HG03342 (cell line): ENCODE data around the gene B3GNT2.
A peak's percentile ranks its signal among the peaks of the same experiment; 100 is the strongest.
"Not testable (repeated sequence)": the region's sequence is repeated elsewhere in the genome, so short reads cannot be mapped to it uniquely, and the experiment has no call there.

Source experiments
- ATAC-seq: cut with Tn5 transposase; IDR thresholded peaks from one replicate; pipeline ENCODE4 v1.9.1; 2021; ENCODE audit warnings: mild to moderate bottlenecking, moderate library complexity; ENCODE audit not compliant: unreplicated experiment

Gene B3GNT2

DNA sequence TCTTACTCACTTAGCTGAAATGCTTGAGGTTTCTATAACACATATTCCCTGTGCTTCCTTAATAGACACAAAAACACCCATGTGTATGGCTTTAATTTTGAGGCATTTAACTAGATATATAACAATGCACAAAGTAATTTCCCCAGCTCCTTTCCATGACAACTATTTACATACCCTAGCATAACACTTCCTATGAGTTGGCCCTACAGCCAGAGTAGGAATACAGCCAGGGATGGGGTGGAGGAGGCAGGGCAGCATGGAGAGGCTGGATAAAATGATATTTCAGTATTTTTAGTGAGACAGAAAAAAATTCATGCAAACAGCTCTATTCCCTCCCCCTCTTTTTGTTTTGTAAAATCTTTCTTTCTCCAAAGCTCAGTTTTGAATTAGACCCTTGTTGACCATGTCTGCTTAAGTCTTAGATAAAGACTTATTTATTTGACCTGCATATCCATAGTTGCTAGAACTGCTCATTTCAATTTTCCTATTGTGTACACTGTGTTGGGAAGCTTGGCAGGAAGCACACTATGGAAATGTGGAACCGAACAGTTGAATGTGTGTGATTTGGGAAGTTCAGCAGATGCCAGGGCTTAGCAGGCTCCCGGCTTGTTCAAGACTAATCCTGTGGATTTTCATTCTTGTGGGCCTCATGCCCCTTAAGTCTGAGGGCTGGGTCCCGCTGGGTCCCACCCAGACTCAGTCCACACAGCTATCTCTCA is 11.2 kb upstream of the B3GNT2 start:
- ATAC-seq: no peak

DNA sequence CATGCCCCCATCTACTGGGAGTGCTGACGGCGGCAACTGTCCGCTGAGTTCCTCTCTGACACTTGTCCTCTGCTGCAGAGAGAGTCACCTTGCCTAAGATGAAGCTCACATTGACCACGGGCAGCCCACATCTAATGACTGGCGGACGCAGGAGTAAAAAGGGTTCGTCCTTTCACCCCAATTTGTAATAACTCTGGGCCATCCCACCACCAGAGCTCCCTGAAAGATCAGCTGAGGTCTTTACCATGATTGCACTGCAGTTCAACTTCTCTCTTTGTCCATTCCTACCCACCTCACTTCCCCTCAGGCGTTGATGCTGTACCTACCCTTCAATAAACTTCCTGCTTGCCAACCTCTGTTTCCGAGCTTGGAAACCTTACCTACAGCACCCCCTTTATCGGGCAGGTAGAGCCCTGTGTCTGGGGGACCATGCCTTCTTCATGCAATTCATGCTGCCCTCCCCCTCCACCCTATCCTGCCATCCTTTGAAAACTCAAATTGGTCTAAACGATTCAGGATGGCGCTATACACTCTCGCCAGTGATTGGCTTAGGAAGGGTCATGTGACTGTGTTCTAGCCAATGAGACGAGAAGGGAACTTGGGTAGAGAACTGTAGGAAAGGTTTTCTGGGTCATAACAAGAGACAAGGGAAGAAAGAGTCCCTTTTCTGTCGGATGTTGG is 10.3 kb upstream of the B3GNT2 start:
- no peak for ATAC-seq

DNA sequence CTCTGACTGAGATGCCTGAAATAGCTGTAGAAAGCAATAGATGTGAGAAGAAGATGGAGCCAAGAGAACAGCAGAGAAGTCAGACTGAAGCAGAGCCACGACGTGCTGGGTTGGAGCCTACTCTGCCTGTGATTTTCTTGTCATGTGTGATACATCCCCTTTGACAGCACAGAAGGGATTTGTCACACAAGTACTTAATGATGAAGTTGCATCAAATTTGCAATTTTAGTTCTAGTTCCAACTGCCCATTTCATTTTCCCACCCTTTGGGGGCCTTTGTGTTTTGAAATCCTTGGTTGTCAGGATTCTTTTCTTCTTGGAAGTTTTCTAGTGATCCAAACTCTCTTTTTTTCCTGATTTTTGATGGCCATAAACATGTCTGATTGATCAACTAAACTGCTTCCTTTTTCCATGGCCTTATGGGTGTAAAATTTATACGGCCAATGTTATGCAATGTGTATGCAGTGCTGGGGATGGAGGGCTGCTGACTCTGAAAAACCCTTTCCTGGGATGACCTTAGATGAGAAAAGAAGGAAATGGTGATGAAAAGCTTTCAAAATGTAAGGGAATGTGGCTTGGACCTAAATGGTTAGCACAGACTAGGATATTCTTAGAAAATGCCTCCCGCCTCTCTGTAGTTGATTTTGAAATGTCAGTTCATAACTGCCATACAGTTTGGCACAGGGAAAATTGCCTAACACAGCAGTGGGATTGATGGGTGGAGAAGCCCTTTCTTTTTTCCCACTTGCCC is 9.6 kb upstream of the B3GNT2 start:
- no peak for ATAC-seq

DNA sequence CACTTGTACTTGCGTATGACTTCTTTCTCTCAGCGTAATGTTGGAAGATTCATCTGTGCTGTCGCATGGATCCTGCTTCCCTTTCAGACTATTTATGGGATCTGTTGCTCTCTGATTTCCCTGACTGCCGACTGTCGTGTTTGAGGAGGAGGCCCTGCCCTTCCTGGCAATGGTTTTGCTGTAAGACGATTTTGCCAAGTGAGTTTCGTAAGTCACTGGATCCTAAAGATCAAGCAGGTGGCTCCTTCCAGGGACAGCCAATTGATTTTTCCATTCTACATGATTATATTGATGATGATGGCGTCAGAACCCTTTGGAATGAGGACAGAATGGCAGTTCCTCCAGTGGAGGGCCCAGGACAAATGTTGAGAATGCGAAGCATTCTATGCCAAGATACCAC is 8.7 kb upstream of the B3GNT2 start:
- ATAC-seq: no peak

DNA sequence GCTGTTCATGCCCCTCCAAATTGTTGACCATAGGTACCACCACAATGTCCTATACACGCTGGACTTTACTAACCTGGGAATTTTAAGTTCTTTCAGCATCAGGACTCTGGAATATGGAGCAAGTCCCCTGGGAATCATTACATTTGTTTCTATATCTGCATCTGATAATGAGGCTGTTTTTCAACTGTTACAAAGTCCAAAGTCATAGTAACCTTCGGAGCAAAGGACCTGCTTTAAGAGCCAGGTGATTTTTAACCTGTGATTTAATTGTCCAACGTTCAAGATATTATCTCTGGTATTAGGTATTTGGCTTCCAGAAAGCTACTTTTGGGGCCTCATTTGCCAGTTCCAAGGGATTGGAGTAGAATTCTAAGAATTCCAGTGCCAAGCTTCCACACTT is 7.5 kb upstream of the B3GNT2 start:
- ATAC-seq: no peak

DNA sequence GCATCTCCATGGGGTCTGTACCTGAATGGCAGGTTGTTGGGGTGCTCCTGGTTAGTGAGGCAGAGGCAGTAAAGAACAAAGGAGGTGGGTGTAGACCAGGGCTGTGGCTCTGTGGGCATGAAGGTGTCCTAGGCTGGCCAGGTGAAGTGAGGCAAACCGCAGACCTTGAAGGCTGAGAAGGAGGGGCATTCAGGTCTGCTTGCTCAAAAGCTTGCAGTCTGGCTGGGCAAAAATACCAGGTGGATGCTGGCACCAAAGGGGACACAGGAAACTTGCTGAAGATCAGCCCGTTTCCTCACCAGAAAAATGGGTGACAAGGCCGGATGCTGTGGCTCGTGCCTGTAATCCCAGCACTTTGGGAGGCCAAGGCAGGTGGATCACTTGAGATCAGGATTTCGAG is 6.7 kb upstream of the B3GNT2 start:
- no peak for ATAC-seq

DNA sequence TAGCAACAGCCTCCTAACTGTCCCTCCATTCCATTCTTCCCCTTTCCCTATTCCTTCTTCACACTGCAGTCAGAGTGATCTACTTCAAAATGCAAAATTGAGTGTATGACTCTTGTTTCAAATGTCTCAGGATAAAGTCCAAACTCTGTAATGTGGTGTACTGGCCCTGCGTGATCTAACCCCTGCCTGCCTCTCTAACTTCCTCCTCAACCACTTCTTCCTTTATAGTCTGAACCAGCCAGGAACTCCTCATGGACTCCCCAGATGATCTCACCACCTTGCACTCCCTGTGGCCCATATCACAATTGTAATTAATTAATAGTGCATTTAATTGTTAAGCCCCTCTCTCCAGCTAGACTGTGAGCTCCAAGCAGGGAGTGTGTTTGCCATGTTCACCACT is 3.1 kb upstream of the B3GNT2 start:
- no peak for ATAC-seq

DNA sequence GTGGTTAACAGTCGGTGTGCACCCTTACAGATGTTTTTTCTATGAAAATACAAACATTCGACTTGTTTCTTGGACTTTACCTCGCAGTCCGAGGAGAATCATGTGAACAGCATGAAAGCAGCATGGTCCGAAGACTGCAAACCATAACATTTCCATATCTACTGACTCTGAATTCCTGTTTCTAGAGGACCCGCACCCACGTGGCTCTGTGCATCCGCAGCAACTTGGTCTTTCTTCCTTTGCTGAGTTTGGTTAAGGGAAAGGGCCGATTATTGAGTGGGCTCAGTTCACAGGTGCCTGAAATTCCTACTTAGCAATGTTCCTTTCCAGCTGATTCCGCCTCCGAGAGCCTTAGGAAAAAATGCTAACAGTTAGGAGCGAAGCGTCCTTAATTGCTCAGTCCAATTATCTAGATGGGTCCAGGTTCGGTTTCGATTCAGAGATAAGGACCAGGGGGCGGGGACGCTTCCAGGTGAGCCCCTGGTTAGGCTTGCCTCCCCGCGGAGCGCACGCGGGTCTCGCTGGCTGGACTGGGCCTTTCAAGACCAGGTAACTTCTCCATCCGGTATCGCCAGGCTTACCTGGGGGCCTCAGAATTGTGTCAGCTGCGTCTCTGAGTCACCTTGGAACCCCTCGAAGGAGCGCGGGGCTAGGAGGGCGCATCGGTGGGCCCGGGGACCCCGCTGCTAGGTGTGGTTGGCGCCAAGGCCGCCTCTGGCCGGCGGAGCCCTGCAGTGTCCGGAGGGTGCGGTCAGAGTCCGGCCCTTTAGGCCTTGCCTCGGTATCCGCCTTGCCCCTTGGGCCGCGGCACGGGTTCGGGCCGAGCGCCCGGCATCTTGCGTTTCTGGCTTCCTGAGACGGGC is 1.1 kb upstream of the B3GNT2 start:
- ATAC-seq: no peak

DNA sequence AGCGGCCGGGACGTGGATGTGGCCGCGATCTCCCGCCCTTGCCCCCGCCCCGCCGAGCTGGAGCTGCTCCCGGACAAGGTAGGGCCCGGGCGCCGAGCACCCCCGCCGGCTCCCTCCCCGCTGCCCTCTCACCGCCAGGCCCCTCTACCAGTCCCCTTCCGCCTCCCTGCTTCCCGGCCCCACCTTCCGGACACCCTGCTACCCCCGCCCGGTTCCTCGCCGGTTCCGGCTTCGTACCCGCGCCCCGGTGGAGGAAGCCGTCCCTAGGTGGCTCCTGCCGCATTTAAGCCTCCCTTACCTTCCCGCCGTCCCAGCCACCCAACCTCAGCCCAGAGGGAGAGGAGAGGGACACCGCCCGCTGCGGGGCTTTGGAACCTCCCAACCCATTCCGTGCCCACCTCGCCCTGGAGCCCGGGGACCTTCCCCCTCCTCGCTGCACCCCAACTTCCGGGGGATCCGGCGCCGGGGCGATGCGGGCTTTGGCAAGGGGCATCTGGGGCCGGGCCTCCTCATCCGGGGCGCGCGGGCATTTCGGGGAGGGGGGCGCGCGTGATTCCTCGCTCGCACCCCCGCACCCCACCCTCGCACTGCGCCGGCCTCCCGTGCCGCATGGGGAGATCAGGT is 475 bp downstream of the B3GNT2 start:
- ATAC-seq: peak; percentile 6

DNA sequence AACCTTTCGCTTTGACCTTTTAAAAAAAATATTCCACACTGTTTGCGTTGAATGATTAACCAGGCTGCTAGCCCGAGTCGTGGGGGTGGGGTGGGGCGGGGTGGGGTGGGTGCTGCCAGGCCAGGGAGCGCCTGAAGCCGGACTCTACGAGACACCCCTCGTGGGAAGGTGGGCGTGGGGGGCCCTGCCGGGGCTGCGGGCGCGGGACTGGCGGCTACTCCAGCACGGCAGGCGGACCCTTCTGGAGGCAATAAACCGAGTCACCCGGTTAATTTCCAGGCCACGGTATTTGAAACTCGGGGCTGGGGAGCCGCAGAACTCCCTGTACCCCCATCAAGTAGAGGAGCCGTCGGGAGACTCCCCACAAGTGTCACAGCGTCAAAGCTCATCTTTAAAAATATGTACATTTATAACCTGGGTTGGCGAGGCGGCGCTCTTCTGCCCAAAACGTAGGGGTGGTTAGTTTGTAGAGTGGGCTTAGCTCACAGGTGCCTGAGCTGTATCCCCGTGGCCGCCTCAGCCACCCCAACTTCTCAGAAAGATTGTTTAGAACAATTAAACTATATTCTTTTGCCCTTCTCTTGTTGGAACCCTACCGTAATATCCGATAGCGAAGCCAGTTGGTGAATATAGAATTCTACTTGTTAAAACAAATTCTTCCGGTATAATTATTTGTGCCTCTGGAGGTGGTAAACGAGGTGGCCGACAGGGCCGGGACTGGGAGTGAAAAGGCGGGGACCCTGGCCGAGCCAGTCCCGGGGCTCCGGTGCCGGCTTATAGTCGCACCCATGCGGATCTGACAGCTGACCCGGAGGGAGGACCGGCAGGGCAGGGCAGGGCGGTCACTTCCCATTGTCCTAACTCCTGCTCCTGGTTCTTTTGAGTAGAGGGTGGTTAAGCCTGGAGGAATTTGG is 1.4 kb downstream of the B3GNT2 start:
- ATAC-seq: no peak

DNA sequence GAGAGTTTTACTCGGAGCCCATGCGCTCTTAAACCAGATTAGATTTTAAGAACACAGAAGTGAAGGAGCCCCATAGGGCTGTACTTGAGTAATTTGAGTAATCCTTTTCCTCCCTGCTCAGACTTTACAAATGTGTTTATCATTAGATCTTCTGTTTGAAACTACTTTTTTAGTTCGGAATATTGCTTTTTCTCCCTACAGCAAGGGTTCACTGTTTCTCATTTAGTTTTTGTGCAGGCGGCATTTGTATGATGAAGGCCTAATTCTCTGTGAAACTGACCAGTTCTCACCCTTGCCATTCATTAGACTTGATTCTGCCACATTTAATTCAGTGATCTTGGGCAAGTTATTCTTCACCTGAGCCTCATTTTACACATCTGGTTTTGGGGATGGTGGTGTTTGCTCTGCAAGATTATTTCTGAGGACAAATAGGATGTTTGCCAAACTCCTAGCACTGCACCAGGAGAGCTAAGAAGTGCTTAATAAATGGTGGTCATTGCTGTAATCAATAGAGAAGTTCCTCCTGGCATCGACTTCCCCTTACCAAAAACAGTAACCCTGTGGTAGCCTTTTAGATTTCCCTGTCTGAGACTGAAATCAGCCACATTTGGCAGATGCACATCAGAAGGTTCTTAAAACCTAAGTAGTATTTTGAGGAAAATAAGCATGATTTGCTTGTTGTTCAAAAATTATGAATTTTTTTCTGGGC is 2.2 kb downstream of the B3GNT2 start:
- no peak for ATAC-seq

DNA sequence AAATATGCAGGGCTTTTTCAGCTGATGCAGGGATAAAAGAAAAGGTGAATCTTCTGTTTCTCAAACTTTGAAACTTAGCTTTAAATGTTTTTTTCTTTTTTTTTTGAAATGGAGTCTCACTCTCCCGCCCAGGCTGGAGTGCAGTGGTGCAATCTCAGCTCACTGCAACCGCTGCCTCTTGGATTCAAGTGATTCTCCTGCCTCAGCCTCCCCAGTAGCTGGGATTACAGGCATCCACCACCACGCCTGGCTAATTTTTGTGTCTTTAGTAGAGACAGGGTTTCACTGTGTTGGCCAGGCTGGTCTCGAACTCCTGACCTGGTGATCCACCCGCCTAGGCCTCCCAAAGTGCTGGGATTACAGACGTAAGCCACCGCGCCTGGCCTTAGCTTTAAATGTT is 2.9 kb downstream of the B3GNT2 start:
- ATAC-seq: not testable (repeated sequence)

DNA sequence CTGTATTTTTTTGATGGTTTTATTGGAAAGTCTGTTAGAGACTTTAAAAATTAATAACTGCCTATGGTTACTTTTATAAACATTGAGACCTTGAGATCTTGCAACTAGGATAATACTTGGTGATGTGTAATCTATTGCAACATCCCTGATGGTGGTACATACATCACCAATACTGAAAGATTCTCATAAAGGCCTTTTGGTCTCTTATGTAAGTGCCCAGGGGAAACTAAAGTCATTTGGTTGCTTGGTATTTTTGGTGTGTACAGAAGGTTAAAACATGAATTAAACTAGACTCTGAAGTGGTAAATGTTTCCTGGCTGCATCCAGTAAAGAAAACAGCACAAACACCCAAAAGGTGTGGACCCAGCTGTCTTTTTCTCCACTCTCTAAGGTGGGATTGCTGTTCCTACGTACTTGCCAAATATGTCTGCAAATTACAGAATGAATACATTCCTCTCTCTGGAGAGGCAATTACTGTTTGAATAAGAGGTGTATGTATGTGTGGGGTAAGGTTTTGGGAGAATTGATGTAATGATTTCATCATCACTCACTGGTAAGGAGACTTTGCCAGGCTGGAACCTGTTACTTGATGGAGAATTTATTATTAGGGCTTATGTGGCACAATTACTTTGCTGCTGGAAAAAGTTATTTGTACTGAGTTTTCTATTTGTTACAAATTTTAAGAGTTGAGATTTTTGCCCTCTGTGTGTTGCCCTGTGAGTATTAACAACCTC is 3.6 kb downstream of the B3GNT2 start:
- no peak for ATAC-seq

DNA sequence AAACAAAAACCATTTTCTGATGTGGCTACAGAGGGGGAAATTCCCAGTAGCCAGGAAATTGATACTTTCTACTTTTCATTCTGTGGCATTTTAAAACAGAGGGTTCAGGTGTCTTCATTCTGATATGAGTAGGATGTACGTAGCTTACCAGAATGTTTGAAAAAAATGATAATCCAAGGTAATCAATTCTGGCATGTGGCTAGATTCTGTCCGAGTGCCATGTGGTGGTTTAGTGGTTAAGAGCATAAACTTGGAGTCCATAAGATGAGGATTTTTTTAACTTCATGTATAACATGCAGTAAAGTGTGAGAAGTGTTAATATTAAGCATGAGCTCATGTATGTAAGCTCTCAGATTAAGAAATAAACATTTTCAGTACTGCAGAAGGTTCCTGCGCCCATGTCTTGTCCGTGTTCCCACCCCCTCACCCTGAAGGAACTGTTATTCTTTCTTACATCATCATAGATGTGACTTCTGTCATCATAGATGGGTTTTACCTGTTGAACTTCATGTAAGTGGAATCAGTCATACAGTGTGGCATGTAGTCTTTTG is 4.5 kb downstream of the B3GNT2 start:
- ATAC-seq: no peak

DNA sequence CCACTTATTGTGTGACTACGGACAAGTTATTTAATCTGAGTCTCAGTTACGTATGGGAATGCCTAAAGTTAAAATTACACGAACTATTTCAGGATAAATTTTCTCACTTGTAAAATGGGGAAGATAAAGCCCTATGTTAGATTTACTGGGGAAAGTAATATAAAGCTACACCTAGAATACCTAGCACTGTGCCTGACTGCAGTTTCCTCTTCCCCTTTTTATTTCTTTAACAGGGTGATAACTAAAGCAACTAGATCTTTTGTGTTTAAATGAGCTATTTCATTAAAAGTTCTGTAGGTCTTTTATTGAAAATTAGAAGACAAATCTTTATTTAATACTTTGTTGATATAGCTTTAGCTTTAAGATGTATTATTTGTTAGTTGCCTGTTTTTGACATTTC is 5.0 kb downstream of the B3GNT2 start:
- no peak for ATAC-seq

DNA sequence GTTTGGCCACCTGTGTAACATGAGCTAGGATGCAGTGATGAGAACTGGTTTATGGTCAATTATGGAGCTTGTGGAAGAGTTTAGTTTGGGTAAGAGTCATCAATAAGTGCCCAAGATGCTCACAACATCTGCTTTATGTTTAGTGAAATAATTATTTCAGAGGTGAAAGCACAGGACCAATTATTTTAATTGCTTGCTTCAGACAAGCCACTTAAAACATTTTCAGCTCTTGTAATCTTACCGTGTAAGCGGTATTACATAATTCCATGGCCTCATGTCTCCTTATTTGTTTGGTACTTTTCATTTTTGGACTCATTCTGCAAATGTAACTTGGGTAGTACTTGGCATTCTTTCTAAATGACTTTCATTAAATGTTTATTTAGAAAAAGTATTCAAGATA is 5.4 kb downstream of the B3GNT2 start:
- ATAC-seq: no peak

DNA sequence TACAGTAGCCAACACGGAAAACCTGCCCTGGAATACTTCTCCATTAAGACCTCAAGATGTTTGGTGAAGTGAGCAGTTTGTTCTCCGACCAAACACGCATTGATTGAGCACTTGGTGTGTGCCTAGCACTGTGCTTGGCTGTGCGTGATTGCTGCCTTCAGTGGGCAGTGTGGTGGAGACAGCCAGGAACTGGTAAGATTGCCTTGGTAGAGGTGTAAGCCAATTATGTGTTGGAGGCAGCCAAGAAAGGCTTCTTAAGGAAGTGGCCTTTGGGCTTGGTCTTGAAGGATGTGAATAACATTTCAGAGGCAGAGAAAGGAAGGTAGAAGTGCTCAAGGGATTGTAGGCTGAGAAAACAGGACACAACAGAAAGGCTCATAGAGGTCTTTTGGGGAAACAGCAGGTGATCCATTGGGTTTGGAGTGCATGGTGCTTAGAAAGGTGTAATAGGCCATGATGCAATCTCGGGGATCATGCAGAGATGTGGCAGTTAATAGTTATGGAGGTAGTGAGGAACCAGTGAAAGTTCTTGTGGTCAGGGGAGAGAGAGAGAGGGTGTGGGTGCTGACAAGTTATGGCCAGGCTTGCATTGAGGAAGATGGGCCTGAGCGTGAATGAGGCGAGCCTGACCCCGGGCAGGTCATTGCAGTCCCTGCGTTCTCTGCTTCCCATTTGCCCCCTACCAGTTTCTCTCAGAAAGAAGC is 6.3 kb downstream of the B3GNT2 start:
- ATAC-seq: peak; percentile 38
